Measurements from ENCODE around the gene MPRIP.

MPRIP gene

GRCh38 chr17:17232303-17232621, 190.0 kb downstream of the MPRIP start:
- Histone ChIP-seq H3K36me3 (ENCODE audit: control insufficient read depth in 2 of 2, insufficient read depth in 2 of 2, low read length in 2 of 2) (peaks cover 42 to 55% of the 10 kb centered on the region in 2 donors), H3K4me3 (ENCODE audit: low read length in 2 of 2) (no peak overlapping the region), H3K27me3 (ENCODE audit: control insufficient read depth in 2 of 2, insufficient read depth in 2 of 2, low read length in 2 of 2) (no peaks in the 10 kb centered on the region), H3K27ac (ENCODE audit: low read depth in 2 of 2, low read length in 2 of 2) (no peak overlapping the region), H3K4me1 (ENCODE audit: control insufficient read depth in 2 of 2, insufficient read depth in 2 of 2, low read length in 2 of 2) (peaks cover 13 to 14% of the 10 kb centered on the region in 2 donors), H3K9me3 (ENCODE audit: control insufficient read depth in 2 of 2, low read length in 2 of 2) (no peaks in the 10 kb centered on the region), H3K9ac (ENCODE audit: low read depth in 1 of 2, low read length in 2 of 2) (no peak overlapping the region)

DNA sequence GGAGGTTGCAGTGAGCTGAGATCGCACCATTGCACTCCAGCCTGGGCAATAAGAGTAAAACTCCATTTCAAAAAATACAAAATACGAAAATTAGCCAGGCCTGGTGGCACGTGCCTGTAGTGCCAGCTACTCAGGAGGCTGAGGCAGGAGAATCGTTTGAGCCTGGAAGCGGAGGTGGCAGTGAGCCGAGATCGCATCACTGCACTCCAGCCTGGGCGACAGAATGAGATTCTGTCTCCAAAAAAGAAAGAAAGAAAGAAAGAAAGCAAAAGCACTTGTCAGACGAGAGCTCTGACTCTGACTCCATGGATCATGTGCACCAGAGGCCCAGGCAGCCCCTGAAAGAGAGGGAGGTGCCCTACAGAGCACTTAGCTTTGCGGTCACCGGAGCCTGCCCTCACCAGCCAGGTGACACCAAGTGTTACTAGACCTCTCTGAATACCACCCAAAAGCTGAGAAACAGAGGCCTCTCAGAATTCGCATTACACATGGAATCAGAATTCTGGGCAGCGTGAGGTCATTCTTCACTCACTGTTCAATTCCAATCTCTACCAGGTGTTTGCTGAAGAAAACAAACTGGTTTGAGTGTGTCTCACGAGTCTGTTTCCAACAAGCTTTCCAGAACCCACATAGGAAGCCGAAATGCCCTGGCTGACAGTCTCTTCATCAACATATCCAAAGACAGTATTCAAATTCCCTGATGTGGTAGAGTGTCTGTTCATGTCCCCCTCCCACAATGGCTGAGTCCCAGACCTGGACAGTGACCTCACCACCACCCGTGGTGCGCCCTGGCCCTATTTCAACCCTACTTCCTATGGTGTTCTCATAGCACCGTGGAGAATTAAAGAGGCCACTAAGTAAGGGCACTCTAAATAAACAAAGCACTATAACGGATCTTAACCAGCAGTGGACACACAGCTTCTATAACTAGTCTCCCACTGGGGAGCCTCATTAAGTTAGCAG, 193.2 kb downstream of the MPRIP start:
- H3K4me3 ChIP-seq (ENCODE audit: low read length in 2 of 2): peak overlapping the region; percentile 81 to 99
- peak overlapping the region; percentile 92 to 98 for H3K27ac ChIP-seq (ENCODE audit: low read depth in 2 of 2, low read length in 2 of 2)
- peaks cover 13 to 17% of the 10 kb centered on the region in 2 donors for H3K4me1 ChIP-seq (ENCODE audit: control insufficient read depth in 2 of 2, insufficient read depth in 2 of 2, low read length in 2 of 2)
- H3K36me3 ChIP-seq (ENCODE audit: control insufficient read depth in 2 of 2, insufficient read depth in 2 of 2, low read length in 2 of 2): peaks cover 16 to 23% of the 10 kb centered on the region in 2 donors
- H3K9me3 ChIP-seq (ENCODE audit: control insufficient read depth in 2 of 2, low read length in 2 of 2): no peaks in the 10 kb centered on the region
- H3K27me3 ChIP-seq (ENCODE audit: control insufficient read depth in 2 of 2, insufficient read depth in 2 of 2, low read length in 2 of 2): no peaks in the 10 kb centered on the region
- H3K9ac ChIP-seq (ENCODE audit: low read depth in 1 of 2, low read length in 2 of 2): peak overlapping the region; percentile 94 to 98

- H3K27me3 ChIP-seq (ENCODE audit: control insufficient read depth in 2 of 2, insufficient read depth in 2 of 2, low read length in 2 of 2): no peaks in the 10 kb centered on the region
- H3K4me3 ChIP-seq (ENCODE audit: low read length in 2 of 2): peak overlapping the region; percentile 81 to 99
- H3K9ac ChIP-seq (ENCODE audit: low read depth in 1 of 2, low read length in 2 of 2): peak overlapping the region; percentile 94 to 98
Measured at GRCh38 chr17:17236295-17237025, 194.2 kb downstream of the MPRIP start.

DNA sequence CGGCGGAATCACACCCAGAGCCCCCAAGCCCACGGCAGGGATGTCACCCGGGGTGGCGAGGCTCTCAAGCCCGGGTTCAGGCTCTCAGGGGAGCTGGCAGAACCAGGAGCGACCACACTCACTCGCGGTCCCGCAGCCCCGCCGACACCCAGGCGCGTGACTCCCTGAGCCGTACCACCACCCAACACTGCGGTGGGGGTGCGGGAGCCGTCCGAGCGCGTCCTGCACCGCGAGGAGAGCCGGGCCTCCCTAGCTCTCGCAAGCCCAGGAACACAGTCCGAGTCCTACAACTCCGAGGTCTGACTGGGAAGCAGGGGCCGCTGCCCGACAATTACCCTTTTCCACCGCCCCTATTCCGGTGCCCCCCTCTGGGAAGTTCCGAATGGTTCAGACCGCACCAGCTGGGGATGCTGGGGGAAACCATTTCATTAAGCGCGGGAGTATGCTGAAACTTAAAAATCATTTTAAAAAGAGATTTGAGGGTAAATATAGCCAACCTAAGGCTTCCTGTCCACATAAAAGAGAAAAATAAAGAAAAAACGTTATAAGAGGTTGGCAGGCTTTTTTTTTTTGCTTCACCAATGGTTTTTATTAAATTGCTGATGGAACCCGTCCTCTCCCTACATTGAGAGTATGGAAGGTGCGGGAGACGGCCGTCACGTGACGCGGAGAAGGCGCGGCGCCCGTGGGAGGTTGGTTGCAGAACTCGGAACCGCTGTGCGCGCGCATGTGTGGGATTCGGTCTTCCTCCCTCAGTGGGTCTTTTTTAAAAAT, 195.0 kb downstream of the MPRIP start, which contains the start of gene FLCN:
Gene FLCN, minus strand, starts transcription at position 143 of the 774 bp plus-strand sequence. CDS start 9,031 bp downstream, outside the sequence.
- peak within 1 kb of the TSS; percentile 92 to 98 for H3K27ac ChIP-seq (ENCODE audit: low read depth in 2 of 2, low read length in 2 of 2)
- no peaks in the 10 kb centered on the region for H3K27me3 ChIP-seq (ENCODE audit: control insufficient read depth in 2 of 2, insufficient read depth in 2 of 2, low read length in 2 of 2)
- peaks cover 4 to 7% of the 10 kb centered on the region in 2 donors for H3K36me3 ChIP-seq (ENCODE audit: control insufficient read depth in 2 of 2, insufficient read depth in 2 of 2, low read length in 2 of 2)
- no peaks in the 10 kb centered on the region for H3K9me3 ChIP-seq (ENCODE audit: control insufficient read depth in 2 of 2, low read length in 2 of 2)
- peak within 1 kb of the TSS; percentile 81 to 99 for H3K4me3 ChIP-seq (ENCODE audit: low read length in 2 of 2)
- peak within 1 kb of the TSS; percentile 94 to 98 for H3K9ac ChIP-seq (ENCODE audit: low read depth in 1 of 2, low read length in 2 of 2)
- H3K4me1 ChIP-seq (ENCODE audit: control insufficient read depth in 2 of 2, insufficient read depth in 2 of 2, low read length in 2 of 2): peaks cover 6 to 14% of the 10 kb centered on the region in 2 donors

More at GRCh38 chr17:17236295-17237025, 194.2 kb downstream of the MPRIP start:
- Histone ChIP-seq H3K9me3 (ENCODE audit: control insufficient read depth in 2 of 2, low read length in 2 of 2) (no peaks in the 10 kb centered on the region), H3K36me3 (ENCODE audit: control insufficient read depth in 2 of 2, insufficient read depth in 2 of 2, low read length in 2 of 2) (peaks cover 12 to 14% of the 10 kb centered on the region in 2 donors), H3K27ac (ENCODE audit: low read depth in 2 of 2, low read length in 2 of 2) (peak overlapping the region; percentile 92 to 98), H3K4me1 (ENCODE audit: control insufficient read depth in 2 of 2, insufficient read depth in 2 of 2, low read length in 2 of 2) (peaks cover 13 to 17% of the 10 kb centered on the region in 2 donors)

DNA sequence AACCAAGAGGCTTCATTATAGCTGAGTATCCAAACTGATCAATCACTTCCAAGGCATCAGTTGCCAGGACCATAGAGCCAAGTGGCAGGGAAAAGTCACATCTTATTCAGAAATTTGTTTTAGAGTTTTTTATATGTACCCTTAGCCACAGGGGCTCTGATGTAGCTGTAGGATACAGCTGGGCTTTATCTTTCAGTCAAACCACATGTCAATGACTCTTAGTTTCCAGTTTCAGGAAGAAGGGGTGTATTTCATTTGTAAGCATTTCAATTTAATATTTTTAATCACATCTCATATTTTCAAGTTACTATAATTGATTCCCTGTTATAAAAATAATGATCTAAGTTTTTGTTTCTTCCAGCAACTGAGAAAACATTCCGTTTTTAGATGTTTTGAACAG, 197.6 kb downstream of the MPRIP start:
- Histone ChIP-seq H3K4me1 (ENCODE audit: control insufficient read depth in 2 of 2, insufficient read depth in 2 of 2, low read length in 2 of 2) (peaks cover 6 to 14% of the 10 kb centered on the region in 2 donors), H3K9me3 (ENCODE audit: control insufficient read depth in 2 of 2, low read length in 2 of 2) (no peaks in the 10 kb centered on the region), H3K27ac (ENCODE audit: low read depth in 2 of 2, low read length in 2 of 2) (no peak overlapping the region)

GRCh38 chr17:17241656-17242055, 199.4 kb downstream of the MPRIP start:
- H3K9ac ChIP-seq (ENCODE audit: low read depth in 1 of 2, low read length in 2 of 2): no peak overlapping the region
- no peak overlapping the region for H3K27ac ChIP-seq (ENCODE audit: low read depth in 2 of 2, low read length in 2 of 2)
- H3K9me3 ChIP-seq (ENCODE audit: control insufficient read depth in 2 of 2, low read length in 2 of 2): no peaks in the 10 kb centered on the region
- H3K27me3 ChIP-seq (ENCODE audit: control insufficient read depth in 2 of 2, insufficient read depth in 2 of 2, low read length in 2 of 2): no peaks in the 10 kb centered on the region
- peaks cover 2 to 11% of the 10 kb centered on the region in 2 donors for H3K36me3 ChIP-seq (ENCODE audit: control insufficient read depth in 2 of 2, insufficient read depth in 2 of 2, low read length in 2 of 2)
- H3K4me1 ChIP-seq (ENCODE audit: control insufficient read depth in 2 of 2, insufficient read depth in 2 of 2, low read length in 2 of 2): peaks cover 0 to 3% of the 10 kb centered on the region in 2 donors
- no peak overlapping the region for H3K4me3 ChIP-seq (ENCODE audit: low read length in 2 of 2)

More for the DNA sequence above, 197.6 kb downstream of the MPRIP start:
- H3K27me3 ChIP-seq (ENCODE audit: control insufficient read depth in 2 of 2, insufficient read depth in 2 of 2, low read length in 2 of 2): no peaks in the 10 kb centered on the region
- no peak overlapping the region for H3K9ac ChIP-seq (ENCODE audit: low read depth in 1 of 2, low read length in 2 of 2)
- no peaks in the 10 kb centered on the region for H3K36me3 ChIP-seq (ENCODE audit: control insufficient read depth in 2 of 2, insufficient read depth in 2 of 2, low read length in 2 of 2)
- no peak overlapping the region for H3K4me3 ChIP-seq (ENCODE audit: low read length in 2 of 2)

GRCh38 chr17:17242246-17242645, 200.0 kb downstream of the MPRIP start:
- Histone ChIP-seq H3K4me1 (ENCODE audit: control insufficient read depth in 2 of 2, insufficient read depth in 2 of 2, low read length in 2 of 2) (peaks cover 0 to 3% of the 10 kb centered on the region in 2 donors), H3K9me3 (ENCODE audit: control insufficient read depth in 2 of 2, low read length in 2 of 2) (no peaks in the 10 kb centered on the region), H3K4me3 (ENCODE audit: low read length in 2 of 2) (no peak overlapping the region), H3K27ac (ENCODE audit: low read depth in 2 of 2, low read length in 2 of 2) (no peak overlapping the region), H3K27me3 (ENCODE audit: control insufficient read depth in 2 of 2, insufficient read depth in 2 of 2, low read length in 2 of 2) (no peaks in the 10 kb centered on the region), H3K9ac (ENCODE audit: low read depth in 1 of 2, low read length in 2 of 2) (no peak overlapping the region), H3K36me3 (ENCODE audit: control insufficient read depth in 2 of 2, insufficient read depth in 2 of 2, low read length in 2 of 2) (peaks cover 8 to 17% of the 10 kb centered on the region in 2 donors)

All from mucosa of rectum (tissue), 2 donors.